GM18507 (cell line): ENCODE measurements around the gene ETDB.
"Not testable (repeated sequence)": the region's sequence is repeated elsewhere in the genome, so short reads cannot be mapped to it uniquely, and the experiment has no call there.

ENCODE experiments used
- DNase-seq: peaks from one replicate; pipeline ENCODE4 v3.0.0; 2011; ENCODE audit warnings: low read depth; ENCODE audit not compliant: insufficient read length; ENCODE audit errors: extremely low spot score
- FAIRE-seq: peaks from 2 replicates; lab custom pipeline; 2011; peaks lifted over from hg19 to GRCh38; lab: Jason Lieb, UNC

ETDB gene

DNA sequence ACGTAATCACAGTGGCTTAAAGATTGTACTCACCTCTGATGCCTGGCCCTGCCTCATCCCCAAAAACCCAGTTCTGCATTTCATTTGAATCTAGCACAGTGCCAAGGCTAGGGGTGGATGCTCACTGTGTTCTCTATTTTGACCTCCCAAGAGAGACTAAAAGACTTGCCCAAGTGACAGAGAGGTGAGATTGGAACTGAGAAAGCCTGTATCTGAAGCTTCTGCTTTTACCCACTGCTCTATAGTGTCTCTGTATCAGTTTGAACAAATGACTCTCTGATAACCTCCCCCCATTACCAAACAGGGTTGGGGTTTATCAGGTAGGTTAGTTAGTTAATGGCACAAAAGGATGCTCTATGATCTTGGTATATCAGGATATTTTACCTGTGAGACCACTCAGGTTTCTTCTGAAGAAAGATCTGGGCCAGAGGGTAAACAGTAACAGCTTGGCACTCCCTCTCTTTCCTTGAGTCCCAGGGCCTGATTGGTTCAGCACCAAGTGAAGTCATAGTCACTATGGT, at the start of gene ETDB:
Gene ETDB (minus strand): TSS at position 471 of the 521 bp plus-strand sequence. CDS start 1,265 bp downstream, outside the sequence.
- not testable (repeated sequence) for DNase-seq
- FAIRE-seq = peak; percentile 15

DNA sequence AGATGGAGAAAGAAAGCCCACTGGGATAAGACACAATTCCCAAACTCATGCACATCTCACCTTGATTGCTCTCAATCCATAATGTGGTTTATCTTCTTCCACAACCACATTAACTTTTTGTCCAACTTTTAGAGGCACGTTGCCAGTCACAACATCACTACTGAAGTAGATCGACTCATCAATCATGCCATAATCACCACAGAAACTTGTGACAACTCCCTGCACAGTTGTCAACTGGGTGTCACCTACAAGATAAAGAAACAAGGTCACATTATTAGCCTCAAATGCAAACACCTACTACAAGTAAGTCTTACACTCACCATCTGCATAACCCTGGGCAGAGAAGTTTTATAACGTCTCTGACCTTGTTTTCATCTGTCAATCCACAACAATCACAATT, 49.2 kb upstream of the ETDB start:
- not testable (repeated sequence) for FAIRE-seq, DNase-seq

DNA sequence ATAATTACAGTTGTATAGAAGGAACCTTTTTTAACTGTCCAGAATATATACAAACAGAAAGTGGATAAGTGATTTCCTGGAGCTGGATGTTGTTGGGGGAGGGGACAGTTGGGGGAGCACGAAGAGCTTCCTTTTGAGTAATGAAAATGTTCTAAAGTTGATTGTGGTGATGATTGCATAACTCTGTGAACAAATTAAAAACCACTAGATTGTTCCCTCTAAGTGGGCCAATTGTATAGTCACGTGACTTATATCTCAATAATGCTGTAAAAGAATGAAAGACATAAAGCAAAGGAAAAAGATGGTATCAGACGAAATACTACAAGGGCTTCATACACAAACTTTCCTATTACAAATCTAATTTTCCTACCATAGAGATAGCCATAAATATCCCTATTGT, 48.2 kb upstream of the ETDB start:
- DNase-seq (no peak), FAIRE-seq (no peak)

DNA sequence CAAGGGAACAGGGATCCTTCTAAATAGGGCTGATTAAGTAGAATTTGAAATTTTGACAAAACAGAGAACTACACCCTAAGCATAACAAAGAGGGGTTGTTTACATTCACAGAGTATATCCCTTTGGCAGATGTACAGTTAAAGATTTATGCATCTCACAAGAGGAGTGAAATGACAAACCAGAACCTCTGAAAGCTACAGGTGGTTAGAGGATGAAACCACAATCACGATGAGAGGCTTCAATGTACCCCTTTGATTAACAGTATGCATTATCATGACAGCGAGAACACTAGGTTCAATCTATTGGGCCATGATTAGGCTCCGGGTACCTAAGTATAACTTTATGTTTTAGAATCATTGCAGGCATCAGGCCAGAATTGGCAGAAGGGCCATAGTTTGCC, 34.4 kb upstream of the ETDB start:
- not testable (repeated sequence) for FAIRE-seq, DNase-seq

DNA sequence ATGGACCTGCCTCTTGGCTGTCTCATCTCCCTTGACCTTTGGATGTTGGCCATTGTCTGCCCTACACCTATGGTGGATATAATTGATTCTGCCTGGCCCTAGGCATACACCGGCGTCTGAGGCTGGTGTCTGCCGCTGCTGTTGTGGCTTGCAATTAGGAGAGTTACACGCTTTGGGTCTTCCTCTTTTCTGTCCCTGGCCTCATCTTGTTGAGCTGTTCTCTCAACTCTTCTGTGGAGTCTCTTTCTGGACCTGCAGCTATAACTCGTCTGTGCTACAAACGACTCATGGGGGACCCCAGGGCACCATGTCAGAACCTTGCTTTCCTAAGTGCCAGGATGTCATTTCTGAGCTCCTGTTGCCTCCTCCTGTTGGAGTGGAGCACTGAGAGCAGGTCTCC, 5.8 kb upstream of the ETDB start:
- FAIRE-seq, DNase-seq: not testable (repeated sequence)

DNA sequence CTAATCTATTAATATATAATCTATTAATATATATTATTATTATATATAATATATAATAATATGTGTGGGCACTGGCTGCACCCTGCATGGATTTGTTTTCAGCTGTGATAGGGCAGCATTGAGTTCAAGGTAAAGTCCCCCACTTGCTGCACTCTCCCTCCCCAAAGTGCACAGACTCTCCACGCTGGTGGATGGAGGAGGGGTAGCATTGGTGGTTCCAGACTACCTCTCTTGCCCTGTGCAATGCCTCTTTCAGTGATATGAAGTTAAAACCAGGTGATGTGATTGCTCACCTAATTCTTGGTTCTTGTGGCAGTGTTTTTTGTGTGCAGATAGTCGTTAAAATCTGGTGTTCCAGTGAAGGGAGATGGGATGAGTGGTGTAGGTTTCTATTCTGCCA, 4.3 kb downstream of the ETDB start:
- FAIRE-seq, DNase-seq: not testable (repeated sequence)

DNA sequence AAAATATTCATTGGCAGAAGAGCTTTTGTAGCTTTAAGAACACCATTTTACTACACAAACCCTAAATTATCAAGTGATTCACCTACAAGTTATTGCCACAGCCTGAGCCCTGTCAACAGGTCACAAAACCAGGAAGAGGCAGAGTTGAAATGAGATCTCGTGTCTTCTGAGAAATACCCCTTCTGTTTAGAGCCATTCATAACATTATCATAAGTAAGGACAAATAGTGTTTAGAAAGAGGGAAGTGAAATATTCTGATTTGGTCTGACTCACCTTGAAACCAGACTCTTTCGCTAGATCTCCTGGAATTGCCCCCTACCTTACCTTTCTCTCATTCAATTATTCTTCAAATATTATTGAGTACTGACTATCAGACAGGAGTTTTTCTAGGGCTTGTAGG, 5.9 kb downstream of the ETDB start:
- FAIRE-seq (peak; percentile 77), DNase-seq (no peak)

DNA sequence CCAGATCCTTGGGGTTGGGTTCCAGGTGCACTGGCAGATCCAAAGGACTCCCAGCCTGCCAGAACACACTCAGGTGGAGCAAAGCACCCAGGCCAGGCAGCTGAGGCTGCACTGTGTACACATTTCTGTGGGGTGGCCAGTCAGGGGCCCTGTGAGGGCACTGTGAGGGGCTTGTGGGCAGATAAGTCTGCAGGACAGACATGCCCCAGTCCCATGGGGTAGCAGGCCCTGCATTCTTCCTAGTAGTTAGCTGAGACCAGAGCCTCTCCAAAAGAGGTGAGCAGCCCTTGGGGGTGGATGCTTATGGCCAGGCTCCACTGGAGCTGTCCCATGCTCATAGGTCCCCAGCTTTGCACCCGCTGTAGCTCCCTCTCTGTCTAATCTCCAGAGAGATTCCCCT, 7.6 kb downstream of the ETDB start:
- FAIRE-seq = no peak
- DNase-seq = no peak

DNA sequence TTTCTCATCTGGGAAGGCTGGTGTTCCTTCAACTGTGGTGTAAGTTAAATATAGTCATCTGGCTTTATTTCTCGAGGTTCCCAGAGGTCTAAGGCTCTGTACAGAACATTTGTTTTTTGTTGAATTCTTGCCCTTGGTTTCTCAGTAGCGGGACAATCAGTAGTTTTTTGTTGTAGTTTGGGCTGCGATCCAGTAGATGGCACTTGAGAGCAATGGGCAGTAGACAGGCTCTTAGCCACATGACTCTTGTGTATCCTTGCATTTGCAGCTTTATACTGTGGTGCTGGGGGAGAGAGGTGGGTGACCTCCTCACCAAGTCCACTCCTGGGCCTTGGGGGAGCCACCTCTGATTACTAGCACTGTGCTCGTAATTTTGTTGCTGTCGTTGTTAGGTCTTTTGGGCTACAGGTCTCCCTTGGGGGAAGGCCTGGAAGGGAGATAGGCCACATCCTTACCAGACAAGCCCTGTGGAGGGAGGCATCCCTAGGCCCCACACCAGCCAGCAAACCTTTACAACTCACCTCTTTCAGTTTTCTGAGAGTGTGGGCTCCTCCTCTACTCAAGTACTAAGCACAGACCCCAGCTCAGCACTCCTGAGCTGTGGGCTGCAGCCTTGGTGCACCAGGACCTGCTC, 8.1 kb downstream of the ETDB start:
- FAIRE-seq (peak; percentile 83), DNase-seq (no peak)

DNA sequence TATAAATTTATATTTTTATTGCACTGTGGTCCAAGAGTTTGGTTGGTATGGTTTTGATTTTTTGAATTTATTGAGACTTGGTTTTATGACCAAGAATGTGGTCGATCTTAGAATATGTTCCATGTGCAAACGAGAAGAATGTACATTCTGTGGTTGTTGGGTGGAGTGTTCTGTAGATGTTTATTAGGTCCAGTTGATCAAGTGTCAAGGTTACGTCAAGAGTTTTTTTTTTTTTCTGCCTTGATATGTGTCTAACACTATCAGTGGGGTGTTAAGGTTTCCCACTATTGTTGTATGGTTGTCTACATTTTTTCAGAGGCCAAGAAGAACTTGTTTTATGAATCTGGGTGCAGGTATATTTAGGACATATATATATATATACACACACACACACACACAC, 10.8 kb downstream of the ETDB start:
- DNase-seq (no peak), FAIRE-seq (peak; percentile 26)

DNA sequence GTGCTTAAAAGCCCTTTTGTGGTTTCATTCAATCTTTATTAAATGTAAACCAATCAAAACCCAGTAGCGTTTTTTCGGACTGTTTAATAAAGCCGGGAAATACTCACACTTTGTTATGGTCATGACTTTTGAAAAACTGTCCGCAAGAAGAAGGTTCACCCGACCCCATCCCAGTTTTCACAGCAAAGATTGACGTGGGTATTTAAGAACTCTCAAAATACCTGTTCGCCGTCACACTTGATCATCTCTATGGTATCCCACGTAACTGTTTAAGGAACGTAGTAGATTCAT, 20.9 kb downstream of the ETDB start:
- DNase-seq (no peak), FAIRE-seq (no peak)

DNA sequence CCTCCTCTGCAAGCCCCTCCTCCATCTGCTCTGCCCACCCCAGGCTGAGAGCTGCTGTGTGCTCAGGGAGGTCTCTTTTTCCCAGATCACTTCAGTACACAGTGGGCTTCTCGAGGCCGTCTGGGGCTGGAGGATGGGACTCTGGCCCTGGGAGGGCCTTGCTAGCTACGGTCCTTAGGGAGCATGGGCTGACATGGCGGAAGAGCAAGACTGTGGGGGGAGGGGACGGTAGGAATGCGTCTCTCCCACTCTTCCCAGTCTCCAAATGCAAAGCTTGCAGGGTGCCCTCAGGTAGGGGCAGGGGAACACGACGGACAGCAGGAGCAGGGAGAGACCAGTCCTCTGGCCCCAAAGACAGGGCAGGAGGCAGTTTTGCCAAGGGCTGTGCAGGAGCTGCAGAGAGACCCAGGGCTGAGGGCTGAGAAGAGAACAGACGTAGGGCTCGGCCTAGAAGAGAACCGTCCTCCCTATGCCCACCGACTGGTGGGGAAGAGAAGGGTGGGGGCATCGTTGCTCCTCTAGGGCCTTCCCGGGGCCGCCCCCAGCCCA, 23.1 kb downstream of the ETDB start:
- not testable (repeated sequence) for FAIRE-seq

DNA sequence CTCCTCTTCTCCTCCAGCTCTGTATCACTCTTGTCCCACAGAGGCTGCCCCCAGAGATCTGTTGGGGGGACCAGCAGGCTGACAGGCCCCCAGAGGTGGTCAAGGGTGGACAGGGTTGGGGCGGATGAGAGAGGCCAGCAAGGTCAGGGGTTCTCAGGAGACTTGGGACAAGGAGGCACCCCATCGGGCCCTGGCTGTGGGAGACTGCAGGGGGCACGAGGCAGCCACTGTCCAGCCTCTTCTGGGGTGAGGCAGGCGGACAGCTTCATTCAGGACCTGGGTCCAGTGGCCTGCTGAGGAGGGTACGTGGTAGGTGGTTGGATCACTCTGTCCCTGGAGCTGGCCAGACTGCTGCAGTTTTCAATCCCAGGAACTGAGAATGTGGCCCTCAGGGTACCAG, 24.6 kb downstream of the ETDB start:
- no peak for FAIRE-seq
- DNase-seq = no peak

More for the DNA sequence above, 23.1 kb downstream of the ETDB start:
- DNase-seq = not testable (repeated sequence)

DNA sequence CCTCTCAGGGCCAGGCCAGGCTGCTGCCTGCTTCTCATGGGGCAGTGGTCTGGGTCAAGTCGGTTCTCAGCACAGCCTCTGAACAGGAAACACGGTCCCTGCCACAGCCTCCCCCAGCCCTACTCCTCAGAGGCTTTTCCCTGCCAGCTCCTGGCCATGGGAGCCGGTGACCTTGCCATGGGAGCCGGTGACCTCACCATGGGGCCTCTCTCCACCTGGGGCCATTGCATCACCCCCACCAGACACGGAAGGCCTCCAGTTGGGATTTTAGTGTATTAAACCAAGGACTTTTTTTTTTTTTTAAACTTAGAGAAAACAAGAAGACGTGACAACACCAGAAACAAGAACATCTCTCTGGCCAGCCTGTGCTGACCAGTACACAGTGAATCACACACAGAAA, 25.6 kb downstream of the ETDB start:
- DNase-seq (no peak), FAIRE-seq (no peak)

DNA sequence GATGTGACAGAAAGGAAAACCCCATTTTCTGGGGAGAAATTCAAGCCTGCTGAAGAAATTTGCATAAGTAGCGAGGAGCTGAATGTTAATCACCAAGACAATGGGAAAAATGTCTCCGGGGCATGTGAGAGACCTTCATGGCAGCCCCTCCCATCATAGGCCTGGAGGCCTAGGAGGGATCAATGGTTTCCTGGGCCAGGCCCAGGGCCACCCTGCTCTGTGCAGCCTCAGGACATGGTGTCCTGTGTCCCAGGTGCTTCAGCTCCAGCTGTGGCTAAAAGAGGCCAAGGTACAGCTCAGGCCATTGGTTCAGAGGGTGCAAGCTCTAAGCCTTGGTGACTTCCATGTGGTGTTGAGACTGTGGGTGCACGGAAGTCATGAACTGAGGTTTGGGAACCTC, 31.2 kb downstream of the ETDB start:
- DNase-seq = no peak

DNA sequence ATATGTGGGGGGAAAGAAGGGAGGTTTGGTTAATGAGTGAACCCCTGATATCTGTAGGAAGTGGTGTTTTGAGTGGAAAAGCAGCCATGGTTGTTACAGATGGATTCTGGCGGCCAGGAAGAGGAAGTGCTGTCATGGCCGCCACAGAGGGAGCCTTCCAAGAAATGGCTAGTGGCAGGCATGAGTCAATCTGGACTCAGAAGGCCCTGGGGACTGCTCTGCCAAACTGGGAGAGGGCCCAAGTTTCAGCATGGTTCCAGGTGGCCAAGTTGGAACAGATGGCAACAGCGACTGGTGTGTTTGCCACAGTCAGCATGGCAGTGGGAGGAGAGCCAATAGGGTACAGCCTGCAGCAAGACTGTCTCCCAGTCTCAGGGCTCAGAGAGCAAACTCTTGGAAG, 32.5 kb downstream of the ETDB start:
- no peak for FAIRE-seq
- no peak for DNase-seq

More for the DNA sequence above, 31.2 kb downstream of the ETDB start:
- FAIRE-seq = no peak

DNA sequence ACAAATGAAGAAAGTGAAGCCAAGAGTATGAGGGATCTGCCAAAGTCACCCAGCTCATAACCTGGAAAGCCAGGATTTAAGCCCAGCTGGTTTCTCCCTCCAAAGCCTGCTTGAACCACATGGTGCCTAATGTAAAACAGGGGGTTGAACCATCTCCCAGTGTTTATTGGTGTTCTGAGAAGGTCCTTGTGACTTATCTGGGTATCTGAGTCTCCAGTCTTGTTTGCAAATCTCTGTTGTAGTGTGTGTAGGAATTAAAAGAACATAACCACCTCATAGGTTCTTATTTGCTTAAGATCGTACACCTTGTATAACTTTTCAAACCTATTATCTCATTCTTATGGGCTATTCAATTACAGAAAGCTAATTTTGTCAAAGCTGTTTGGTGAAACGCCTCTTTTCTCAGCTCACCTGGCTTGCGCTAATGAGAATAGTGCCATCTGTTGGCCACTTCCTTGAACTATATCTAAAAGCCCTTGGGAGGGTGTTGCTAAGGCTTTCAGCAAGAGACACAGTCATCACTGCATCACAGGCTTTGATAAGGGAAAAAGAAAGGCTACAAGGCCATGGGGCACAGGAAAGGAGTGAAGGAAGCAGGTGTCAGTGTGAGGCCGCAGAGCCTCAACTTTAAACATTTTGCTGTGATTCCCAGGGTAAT, 34.0 kb downstream of the ETDB start:
- FAIRE-seq (peak; percentile 84), DNase-seq (no peak)

DNA sequence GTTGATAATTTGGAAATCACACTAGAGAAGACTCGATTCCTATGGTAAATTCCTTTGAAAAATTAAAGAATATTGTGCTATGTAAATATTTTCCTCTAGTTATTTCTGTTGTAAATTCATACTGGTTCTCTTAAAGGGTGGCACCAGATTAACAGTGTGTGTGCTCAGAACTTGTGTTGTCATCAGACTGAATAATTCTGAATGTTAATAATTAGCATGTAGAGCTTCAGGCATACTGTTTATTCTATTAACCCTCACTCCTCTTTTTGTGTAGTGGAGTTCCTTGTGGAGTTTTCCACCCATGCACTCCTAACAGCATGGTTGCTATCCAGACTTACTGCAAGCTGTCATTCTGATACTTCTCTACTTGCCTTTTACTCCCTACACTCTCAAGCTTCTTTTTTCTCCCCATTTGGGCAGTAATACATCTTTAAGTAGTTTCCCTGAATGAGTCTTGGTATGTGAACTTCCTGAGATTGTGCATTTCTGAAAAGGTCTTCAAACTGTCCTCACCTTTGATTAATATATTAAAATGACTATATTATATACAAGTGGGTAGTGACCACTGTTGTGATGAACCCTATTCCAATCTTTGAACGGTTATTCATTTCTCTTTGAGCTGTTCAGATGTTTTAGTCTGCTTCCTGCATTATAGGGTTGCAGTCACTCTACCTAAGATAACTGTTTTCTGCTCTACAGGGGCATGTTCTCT, 38.5 kb downstream of the ETDB start:
- FAIRE-seq (no peak), DNase-seq (no peak)
